H1 (cell line): ENCODE results near the gene ZFP36L2. TPM values are rescaled to one million over a fixed set of nuclear protein-coding genes. Genes with fewer than 3 reads are reported as not detected.

ENCODE experiments used
- CBX5 ChIP-seq: fragments of 300-800, 300-1000 bp; sonication (generic); IDR thresholded peaks from 2 replicates; pipeline ENCODE4 v1.7.1; 2016; ENCODE audit warnings: antibody characterized with exemption, low read length, low read depth
- CHD7 ChIP-seq: fragments of 300-600 bp; sonication (generic); IDR thresholded peaks from 2 replicates; pipeline ENCODE4 v1.7.1; 2012; ENCODE audit warnings: low read length, moderate library complexity, mild to moderate bottlenecking, inconsistent platforms; ENCODE audit not compliant: insufficient replicate concordance
- GABPA ChIP-seq: IDR thresholded peaks from 2 replicates; pipeline ENCODE4 v1.6.1; 2011; ENCODE audit warnings: mild to moderate bottlenecking, low read length, moderate library complexity, borderline replicate concordance; ENCODE audit not compliant: insufficient read depth
- NANOG ChIP-seq: IDR thresholded peaks from 2 replicates; pipeline ENCODE4 v1.6.1; 2011; ENCODE audit warnings: low read length, low read depth, mild to moderate bottlenecking, inconsistent platforms; ENCODE audit not compliant: insufficient read depth, poor library complexity, severe bottlenecking
- RAD21 ChIP-seq, 2 experiments: IDR thresholded peaks in 1 of 2; conservative IDR thresholded peaks in 1 of 2; 2 replicates each; pipeline ENCODE4 v1.6.1; 2011; ENCODE audit warnings: low read depth in 2 of 2, low read length in 2 of 2, improper control_type of control experiment in 1 of 2, inconsistent platforms in 1 of 2, mild to moderate bottlenecking in 1 of 2, moderate library complexity in 1 of 2
- SIX5 ChIP-seq: IDR thresholded peaks from 2 replicates; pipeline ENCODE4 v1.6.1; 2011; ENCODE audit warnings: mild to moderate bottlenecking, low read depth, low read length
- SP1 ChIP-seq: IDR thresholded peaks from 2 replicates; pipeline ENCODE4 v1.6.1; 2011; ENCODE audit warnings: low read depth, low read length
- SUZ12 ChIP-seq: fragments of 200-600 bp; sonication (generic); IDR thresholded peaks from 2 replicates; pipeline ENCODE4 v1.6.1; 2012; ENCODE audit warnings: mild to moderate bottlenecking, inconsistent platforms, low read length, moderate library complexity, mixed read lengths
- TAF7 ChIP-seq: optimal IDR thresholded peaks from 2 replicates; pipeline ENCODE3; 2011; ENCODE audit warnings: low read depth, mild to moderate bottlenecking, inconsistent platforms, low read length, moderate library complexity, borderline replicate concordance
- polyA plus RNA-seq, 7 experiments: library from polyadenylated mRNA; depleted of rRNA in 3 of 7; stranded (reverse) in 5 of 7; unstranded in 2 of 7; fragments of >200 nt in 5 of 7; fragments of 200-250 nt in 2 of 7; gene quantifications; 1 replicate in 5 of 7; 2 replicates in 1 of 7; 4 replicates in 1 of 7; pipeline versions ENCODE4 v1.2.1 to v1.2.3, GENCODE V29; 2011 to 2013; ENCODE audit warnings: missing spikeins in 2 of 7, mixed read lengths in 2 of 7
- total RNA-seq: library from RNA; stranded (reverse); fragmentation: NEBNext Ultra II Directional; extraction: Animal tissue kit (Norgen Biotek cat#: 25700); gene quantifications from 2 replicates; pipeline ENCODE4 v1.2.1, GENCODE V29; 2021

ZFP36L2 gene
- total and polyA plus RNA-seq, 2 of the 8 experiments (the other 6 are each of a cell fraction or from before 2014, with no cell fraction given), result 13.4 to 102 TPM

- TF ChIP-seq CHD7 (no peak), SP1 (no peak), NANOG (no peak), SUZ12 (no peak), CBX5 (no peak), GABPA (no peak), RAD21 (IDR thresholded peaks at IDR 0.05 in 1 of 2, conservative IDR thresholded peaks at IDR 0.05 in 1 of 2; ENCODE audit: low read depth in 2 of 2, low read length in 2 of 2) (peak; percentile 51 to 66), SIX5 (no peak), TAF7 (peak; percentile 57)
Measured at GRCh38 chr2:43226955-43227829, 786 bp upstream of the ZFP36L2 start (continued).
